Hematopoietic multipotent progenitor cell (in vitro differentiated cells): ENCODE results near the gene PIWIL1. TPM values are rescaled to one million over a fixed set of nuclear protein-coding genes. Genes with fewer than 3 reads are reported as not detected.

Experiments used
- total RNA-seq: library from RNA; depleted of rRNA; stranded (reverse); fragments of >200 nt; gene quantifications from one replicate; pipeline ENCODE4 v1.2.3, GENCODE V29; 2012

The PIWIL1 gene
- total RNA-seq, 1 donor = not detected

Other genes with a start within 250 kb of the PIWIL1 start
- gene FZD10, start 175.4 kb upstream of the PIWIL1 start, total RNA-seq = under 0.01 TPM